Fibroblast of skin of abdomen (primary cell): ENCODE measurements around the gene AKR1C3.

Source experiments
- DNase-seq: peaks from one replicate; pipeline ENCODE4 v3.0.0-alpha.2; 2013

Gene AKR1C3

DNA sequence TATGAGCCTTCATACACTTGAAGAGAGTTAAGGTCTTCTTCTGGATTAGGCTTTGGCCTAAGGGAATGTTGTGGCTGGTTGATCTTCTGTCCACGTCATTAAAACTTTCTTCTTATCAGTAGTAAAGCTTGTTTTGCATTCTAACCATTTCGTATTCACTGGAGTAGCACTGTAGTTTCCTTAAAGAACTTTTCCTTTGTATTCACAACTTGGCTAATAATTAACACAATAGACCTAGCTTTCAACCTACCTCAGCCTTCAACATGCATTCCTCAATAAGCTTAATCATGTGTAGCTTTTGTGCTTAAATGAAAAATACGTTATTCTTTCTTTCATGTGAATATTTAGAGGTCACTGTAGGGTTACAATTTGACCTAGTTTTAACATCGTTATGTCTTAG lies 48.0 kb downstream of the AKR1C3 start:
- DNase-seq, result no peak

DNA sequence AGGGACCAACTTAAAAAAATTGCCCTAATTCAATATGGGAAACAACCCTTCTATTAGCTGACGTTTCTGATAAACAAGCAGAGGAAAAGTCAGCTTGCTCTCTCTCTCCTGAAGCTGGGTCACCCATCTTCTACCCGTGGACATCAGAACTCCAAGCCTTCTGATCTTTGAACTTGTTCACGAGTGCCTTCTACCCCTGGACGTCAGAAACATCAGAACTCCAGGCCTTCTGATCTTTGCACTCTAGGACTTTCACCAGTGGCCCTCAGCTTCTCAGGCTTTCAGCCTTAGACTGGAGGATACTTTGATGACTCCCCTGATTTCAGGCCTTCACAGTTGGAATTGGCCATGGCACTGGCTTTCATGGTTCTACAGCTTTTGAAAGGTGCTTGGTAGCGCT lies 48.9 kb downstream of the AKR1C3 start:
- DNase-seq, result no peak

DNA sequence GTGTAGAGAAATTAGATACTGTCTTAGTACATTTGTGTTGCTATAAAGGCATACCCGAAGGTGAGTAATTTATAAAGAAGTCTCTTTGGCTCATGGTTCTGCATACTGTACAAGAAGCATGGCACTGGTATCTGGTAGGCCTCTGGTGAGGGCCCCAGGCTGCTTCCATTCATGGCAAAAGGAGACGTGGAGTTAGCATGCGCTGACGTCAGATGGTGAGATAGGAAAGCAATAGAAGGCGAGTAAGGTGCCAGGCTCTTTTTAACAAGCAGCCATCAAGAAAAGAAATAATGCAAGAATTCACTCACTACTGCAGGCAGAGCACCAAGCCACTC lies 52.7 kb downstream of the AKR1C3 start:
- no peak for DNase-seq

DNA sequence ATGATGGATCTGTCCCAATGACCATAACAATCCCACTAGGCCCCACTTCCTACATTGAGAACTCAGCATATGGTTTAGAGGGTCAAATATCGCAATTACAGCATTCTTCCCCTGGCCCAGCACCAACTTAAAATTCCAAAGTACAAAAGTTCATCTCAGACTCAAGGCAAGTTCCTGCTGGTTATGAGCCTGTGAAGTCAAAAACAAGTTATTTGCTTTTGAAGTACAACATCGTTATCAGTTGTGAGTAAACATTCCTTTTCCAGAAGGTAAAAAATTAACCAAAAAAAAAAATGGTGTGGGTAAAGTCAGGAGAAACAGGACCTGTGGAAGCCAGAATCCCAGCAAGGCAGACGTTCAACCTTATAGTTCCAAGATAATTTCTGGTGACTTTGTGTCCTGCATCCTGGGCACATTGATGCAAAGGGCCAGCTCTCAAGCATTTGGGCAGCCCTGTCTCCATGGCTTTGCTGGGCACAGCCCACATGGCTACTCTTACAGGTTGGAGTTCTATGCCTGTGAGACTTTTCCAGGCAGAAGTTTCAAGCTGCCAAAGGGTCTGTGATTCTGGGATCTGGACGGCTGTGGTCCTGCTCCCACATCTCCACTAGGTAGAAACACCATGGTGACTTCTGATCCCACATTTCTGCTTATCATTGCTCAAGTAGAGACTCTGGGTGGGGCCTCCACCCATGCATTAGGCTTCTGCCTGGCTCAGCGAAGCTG lies 53.2 kb downstream of the AKR1C3 start:
- no peak for DNase-seq

DNA sequence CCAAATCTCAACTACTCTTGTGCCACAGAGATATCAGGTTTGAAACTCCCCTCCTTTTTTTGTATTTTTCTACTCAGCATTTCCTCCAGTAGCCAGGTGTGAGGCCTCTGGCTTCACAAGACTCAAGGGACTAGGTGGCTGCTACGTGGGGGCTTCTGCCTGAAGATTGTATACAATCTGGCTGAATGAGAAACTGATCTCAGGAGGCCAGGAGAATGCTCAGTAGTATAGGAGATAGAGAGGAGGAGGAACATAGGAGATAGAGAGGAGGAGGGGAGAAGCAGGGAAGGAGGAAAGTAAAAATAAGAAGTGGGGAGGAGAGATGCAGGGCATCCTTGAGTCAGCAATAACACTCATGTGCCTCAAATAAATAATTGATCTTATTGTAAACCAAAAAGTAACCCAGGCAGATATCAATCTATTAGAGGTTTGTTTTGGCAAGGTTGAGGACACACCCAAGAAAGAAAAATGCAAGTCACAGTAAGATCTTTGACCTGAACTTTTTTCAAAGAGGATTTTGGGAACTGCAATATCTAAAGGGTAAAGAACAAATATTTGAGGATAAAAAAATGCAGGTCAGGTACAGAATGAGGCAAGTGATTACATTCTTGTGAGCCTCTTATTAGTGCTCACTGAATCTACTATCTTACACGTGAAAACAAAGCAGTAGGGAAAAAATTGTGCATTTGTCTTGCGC lies 53.9 kb downstream of the AKR1C3 start:
- DNase-seq, result no peak

DNA sequence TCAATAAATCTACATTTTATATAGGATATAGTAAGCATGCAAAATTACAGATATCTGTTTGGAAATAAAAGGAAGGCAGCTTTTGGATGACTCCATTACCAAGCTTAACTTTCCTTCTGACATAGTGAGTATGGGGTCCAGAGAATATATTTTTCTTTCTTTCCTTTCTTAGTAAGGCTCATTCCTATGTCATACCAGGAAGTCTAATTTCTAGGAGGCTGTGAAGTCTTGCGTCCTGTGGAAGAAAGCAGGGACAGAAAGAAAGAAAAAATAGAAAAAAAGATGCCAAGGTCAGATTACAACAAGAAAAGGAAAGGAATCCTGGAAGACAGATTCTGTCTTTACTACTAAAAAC lies 54.4 kb downstream of the AKR1C3 start:
- DNase-seq, result no peak

DNA sequence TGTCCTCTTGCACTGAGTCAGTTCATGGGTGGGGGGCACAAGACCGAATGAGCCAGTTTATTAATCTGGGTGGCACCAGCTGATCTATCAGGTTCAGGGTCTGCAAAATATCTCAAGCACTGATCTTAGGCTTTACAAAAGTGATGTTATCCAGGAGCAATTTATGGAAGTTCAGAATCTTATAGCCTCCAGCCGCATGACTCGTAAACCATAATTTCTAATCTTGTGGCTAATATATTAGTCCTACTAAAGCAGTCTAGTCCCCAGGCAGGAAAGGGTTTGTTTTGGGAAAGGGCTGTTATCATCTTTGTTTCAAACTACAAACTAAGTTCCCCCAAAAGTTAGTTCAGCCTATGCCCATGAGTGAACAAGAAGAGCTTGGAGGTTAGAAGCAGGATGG lies 56.9 kb downstream of the AKR1C3 start:
- DNase-seq, result no peak

DNA sequence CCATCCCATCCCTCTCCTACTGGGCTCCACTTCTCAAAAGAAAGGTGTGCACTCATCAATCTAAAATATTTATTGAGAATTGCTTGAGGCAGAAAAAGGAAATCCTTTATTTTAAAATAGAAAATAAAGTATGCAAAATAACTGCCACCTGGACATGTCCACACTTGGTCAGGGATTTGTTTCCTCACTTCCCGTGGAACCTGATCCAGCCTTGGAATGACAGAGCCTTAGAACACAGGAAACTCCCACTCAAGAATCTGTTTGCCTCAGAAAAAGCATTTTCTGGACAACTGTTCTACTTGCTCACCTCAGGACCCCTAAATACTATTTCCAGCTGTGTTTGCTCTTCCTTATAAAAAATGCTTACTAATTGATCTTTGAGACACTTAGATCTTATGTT lies 61.7 kb downstream of the AKR1C3 start:
- no peak for DNase-seq
